Liver (tissue), 3 donors: ENCODE measurements around the gene ZPBP2.

Experiments
- CTCF ChIP-seq: fragments of 150-350 bp; IDR thresholded peaks from 2 replicates; pipeline ENCODE4 v1.5.1; 2017; ENCODE audit warnings: improper control_type of control experiment, low read depth, low read length; ENCODE audit not compliant: missing input control
- GABPA ChIP-seq, 2 donors: IDR thresholded peaks in 1 of 2; conservative IDR thresholded peaks in 1 of 2; 2 replicates each; pipeline ENCODE4 v1.6.1; 2016; ENCODE audit warnings: antibody characterized with exemption in 2 of 2, mild to moderate bottlenecking in 1 of 2, moderate library complexity in 1 of 2
- MAX ChIP-seq: IDR thresholded peaks from 2 replicates; pipeline ENCODE4 v1.6.1; 2016; ENCODE audit warnings: antibody characterized with exemption
- RAD21 ChIP-seq, 2 donors: IDR thresholded peaks; 2 replicates each; pipeline ENCODE4 v1.6.1; 2016; ENCODE audit warnings: antibody characterized with exemption in 2 of 2, mild to moderate bottlenecking in 2 of 2
- SP1 ChIP-seq: IDR thresholded peaks from 2 replicates; pipeline ENCODE4 v1.6.1; 2018; ENCODE audit warnings: antibody characterized with exemption, mild to moderate bottlenecking
- YY1 ChIP-seq: IDR thresholded peaks from 2 replicates; pipeline ENCODE4 v1.6.1; 2016; ENCODE audit warnings: antibody characterized with exemption, mild to moderate bottlenecking
- donor health status: healthy.
- donor health status: healthy.

GRCh38 chr17:39926135-39926587 is 58.2 kb downstream of the ZPBP2 start:
- TF ChIP-seq MAX (no peak), GABPA (IDR thresholded peaks at IDR 0.05 in 1 of 2, conservative IDR thresholded peaks at IDR 0.05 in 1 of 2) (no peak), RAD21 (IDR thresholded peaks at IDR 0.05) (no peak), CTCF (no peak), YY1 (no peak), SP1 (no peak)
